HG03342 (cell line): ENCODE measurements around the gene CDK6.

Experiments
- ATAC-seq: cut with Tn5 transposase; IDR thresholded peaks from one replicate; pipeline ENCODE4 v1.9.1; 2021; ENCODE audit warnings: mild to moderate bottlenecking, moderate library complexity; ENCODE audit not compliant: unreplicated experiment

Gene CDK6

GRCh38 chr7:92631067-92631849 is 205.1 kb downstream of the CDK6 start:
- ATAC-seq: peak; percentile 67

GRCh38 chr7:92629779-92630178 is 206.6 kb downstream of the CDK6 start:
- ATAC-seq: no peak

- no peak for ATAC-seq
Measured at GRCh38 chr7:92627956-92628355, 208.4 kb downstream of the CDK6 start.

- ATAC-seq: no peak
Measured at GRCh38 chr7:92626281-92626809, 210.0 kb downstream of the CDK6 start.

- no peak for ATAC-seq
Measured at GRCh38 chr7:92625617-92626016, 210.8 kb downstream of the CDK6 start.

- ATAC-seq: no peak
Measured at GRCh38 chr7:92624298-92624996, 211.9 kb downstream of the CDK6 start.

GRCh38 chr7:92623544-92623943 is 212.8 kb downstream of the CDK6 start:
- no peak for ATAC-seq

- ATAC-seq: no peak
Measured at GRCh38 chr7:92622685-92623084, 213.7 kb downstream of the CDK6 start.

GRCh38 chr7:92622030-92622429 is 214.3 kb downstream of the CDK6 start:
- peak; percentile 51 for ATAC-seq

GRCh38 chr7:92621561-92622023 is 214.8 kb downstream of the CDK6 start:
- ATAC-seq: peak; percentile 52

- peak; percentile 64 for ATAC-seq
Measured at GRCh38 chr7:92621026-92621540, 215.3 kb downstream of the CDK6 start.

- ATAC-seq: no peak
Measured at GRCh38 chr7:92615861-92616260, 220.5 kb downstream of the CDK6 start.

- no peak for ATAC-seq
Measured at GRCh38 chr7:92614660-92615174, 221.7 kb downstream of the CDK6 start.

- ATAC-seq: no peak
Measured at GRCh38 chr7:92613720-92614119, 222.7 kb downstream of the CDK6 start.

- no peak for ATAC-seq
Measured at GRCh38 chr7:92613214-92613613, 223.2 kb downstream of the CDK6 start.

- ATAC-seq: no peak
Measured at GRCh38 chr7:92612501-92612900, 223.9 kb downstream of the CDK6 start.

GRCh38 chr7:92611735-92612134 is 224.6 kb downstream of the CDK6 start:
- ATAC-seq: no peak

- no peak for ATAC-seq
Measured at GRCh38 chr7:92609921-92610518, 226.4 kb downstream of the CDK6 start.

GRCh38 chr7:92608380-92609322 is 227.7 kb downstream of the CDK6 start:
- no peak for ATAC-seq

- no peak for ATAC-seq
Measured at GRCh38 chr7:92606985-92607384, 229.4 kb downstream of the CDK6 start.
